Activated CD8-positive, alpha-beta memory T cell treated with anti-CD3 and anti-CD28 coated beads for 4 hours (primary cell): ENCODE measurements around the gene BCR.

Experiments
- DNase-seq, 2 donors: peaks; one replicate each; pipeline ENCODE4 v3.0.0-alpha.2; 2020; ENCODE audit warnings: low read depth in 2 of 2

The BCR gene

DNA sequence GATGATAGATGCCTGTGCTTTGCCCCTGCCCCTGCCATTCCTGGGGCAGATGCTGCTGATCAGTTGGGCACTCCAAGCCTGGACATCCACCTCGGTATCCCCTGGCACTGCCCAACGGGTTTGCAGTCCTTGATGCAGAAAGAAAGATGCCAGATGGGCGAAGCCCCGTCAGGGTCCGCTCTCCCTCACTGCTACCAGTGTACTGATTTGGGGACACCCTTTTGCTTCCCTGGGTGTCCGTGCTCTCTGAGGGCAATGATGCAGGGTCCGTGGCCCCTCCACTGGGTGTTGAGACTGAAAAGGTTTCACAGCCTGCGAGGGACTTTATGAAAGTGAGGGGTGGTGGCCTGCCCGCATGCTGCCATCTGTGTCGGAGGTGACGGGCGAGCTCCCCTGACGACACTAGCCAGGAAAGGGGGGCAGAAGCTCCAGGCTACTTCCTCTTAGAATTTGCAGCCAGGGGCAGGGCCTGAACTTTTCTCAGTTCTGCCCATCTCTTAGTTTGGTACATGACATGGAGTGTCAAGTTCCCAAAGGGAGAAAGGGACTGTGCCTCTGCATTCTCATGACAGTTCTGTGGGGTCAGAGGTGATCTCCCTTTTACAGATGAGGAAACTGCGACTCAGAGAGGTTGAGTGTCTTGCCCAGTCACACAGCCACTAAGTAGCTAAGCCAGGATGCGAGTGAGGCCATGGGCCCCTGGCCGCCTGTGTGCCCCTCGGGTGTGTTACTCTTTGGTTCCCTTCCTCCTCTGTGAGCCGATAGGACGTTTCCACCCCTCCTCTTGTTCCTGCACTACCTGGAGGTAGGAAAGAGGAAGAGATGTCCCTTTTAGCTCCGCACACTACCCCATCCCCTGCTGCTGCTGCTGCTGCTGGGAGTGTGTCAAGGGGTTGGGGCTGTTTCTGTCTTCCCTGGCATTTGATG is 96.6 kb downstream of the BCR start:
- no peak for DNase-seq

DNA sequence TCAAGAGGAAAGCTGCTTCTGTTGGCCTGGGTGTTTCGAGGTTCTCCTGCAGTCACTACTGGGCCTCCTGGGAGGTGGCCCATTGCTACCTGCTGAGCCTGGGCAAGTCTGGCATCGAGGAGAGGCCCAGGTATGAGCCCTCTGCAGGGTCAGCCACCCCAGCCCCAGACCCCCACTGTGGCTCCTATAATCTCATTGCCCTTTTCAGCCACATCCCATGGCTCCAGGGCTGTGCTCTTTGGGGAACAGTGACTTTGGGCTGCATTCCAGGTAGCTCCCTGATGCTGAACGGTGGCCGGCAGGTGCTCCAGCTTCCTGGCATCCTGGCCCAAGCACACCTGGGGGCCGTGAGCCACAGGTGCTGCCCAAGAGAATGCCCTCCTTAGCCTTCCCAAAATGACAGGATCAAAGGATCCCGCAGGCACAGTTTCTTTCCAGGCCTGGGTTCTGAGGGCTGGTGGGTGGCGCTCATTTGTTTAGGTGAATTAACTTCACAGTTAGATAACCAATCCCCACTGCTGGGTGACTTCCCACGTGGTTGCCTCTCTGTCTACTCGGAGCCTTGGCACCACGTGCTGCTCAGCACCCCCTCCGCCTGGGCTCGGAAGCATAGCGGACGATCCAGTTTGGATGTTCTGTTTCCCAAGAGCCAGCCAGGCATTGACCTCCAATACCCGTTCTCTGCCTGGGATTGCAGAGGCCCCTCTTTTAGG is 97.4 kb downstream of the BCR start:
- no peak for DNase-seq

DNA sequence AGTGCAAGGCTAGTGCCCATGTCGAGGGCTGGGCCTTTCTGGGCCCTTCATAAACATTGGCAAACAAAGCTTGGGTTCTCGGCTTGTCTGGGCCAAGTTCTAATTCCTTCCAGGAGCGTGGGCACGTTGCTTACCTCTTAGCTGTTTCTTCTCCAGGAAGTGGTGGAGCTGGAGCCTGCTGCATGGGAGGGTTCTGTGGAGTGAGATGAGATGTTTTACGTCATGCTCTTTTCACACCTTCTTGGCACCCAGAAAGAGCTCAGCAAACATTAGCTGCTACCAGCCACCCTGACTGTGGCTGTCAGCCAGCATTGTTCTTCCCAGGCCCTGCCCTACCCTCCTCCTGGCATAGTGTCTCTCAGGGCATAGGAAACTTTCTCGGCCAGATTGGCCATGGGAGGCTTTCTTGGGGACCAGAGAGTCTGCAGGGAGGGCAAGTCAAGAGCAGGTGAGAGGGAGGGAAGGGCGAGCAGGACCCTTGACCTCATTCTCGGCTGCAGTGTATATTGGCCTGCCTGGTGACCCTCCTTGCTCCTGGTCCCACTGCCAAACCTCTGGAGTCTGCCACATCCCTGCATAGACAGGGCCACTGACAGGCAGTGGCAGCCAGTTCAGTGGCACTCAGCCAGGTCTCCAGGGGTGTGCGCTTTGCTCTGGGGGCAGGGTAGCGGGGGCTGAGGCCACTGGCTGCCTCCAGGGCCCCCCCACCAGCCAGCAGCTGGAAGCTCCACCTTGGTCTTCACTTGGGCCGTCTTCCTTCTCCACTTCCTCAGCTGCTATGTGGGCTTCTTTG is 98.8 kb downstream of the BCR start:
- DNase-seq = peak in 1 of 2 donors; percentile 6

DNA sequence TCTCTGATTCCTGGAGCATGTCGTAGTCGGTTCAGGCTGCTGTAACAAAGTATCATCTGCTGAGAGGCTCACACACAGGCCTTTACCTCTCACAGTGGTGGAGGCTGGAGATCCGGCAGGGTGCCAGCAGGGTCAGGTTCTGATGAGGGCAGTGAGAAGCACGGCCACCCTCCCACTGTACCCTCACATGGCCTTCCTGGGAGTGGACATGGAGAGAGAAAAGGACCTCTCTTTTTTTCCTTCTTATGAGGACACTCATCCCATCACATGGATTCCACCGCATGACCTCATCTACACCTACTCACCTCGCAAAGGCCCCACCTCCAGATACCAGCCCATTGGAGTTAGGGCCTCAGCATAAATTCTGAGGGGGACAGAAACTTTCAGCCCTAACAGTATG is 99.5 kb downstream of the BCR start:
- DNase-seq = no peak

DNA sequence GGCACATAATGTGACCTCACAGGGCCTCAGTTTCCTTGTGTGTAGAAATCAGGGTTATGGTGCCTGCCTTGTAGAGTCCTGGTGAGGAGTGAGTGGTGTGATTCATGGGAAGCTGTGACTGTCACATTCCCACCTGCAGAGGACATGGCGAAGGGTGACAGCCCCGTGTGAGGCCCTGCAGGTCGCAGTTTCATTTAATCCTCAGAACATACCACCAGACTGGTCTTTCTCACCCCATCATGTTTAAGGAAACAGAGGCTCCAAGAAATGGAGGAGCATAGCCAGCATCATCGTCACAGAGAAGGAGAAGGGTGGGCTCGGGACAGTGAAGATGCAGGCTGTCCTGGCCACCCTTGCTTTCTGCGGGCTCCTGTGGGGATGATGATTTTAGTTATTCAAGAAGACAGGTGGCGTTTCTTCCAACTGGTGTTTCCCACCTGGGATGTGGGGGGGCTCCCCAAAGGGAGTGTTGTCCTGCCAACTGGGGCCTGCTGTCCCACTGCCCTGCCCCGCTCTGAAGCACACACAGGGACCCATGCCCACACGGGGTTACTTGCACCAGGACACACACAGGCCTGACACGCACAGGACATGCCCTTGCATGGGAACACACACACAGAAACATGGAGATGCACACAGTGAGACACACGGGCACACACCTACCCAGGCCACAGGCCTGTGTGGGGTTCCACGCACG is 100.2 kb downstream of the BCR start:
- no peak for DNase-seq

DNA sequence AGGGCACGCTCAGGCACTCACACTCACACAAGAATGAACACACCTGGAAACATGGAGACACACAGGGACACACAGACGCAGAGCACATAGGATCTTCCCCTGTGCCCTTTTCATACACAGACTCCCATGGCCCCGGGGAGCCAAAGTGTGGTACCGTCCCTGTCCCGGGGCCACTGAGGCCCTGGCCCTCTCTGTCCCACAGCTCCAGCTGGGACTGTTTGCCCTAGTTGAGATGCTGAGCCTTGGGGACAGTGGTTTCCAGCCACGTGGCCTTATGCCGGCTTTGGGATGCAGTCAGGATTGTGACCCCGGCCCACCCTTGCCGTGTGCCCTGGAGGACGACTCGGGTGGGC is 100.7 kb downstream of the BCR start:
- DNase-seq = no peak

DNA sequence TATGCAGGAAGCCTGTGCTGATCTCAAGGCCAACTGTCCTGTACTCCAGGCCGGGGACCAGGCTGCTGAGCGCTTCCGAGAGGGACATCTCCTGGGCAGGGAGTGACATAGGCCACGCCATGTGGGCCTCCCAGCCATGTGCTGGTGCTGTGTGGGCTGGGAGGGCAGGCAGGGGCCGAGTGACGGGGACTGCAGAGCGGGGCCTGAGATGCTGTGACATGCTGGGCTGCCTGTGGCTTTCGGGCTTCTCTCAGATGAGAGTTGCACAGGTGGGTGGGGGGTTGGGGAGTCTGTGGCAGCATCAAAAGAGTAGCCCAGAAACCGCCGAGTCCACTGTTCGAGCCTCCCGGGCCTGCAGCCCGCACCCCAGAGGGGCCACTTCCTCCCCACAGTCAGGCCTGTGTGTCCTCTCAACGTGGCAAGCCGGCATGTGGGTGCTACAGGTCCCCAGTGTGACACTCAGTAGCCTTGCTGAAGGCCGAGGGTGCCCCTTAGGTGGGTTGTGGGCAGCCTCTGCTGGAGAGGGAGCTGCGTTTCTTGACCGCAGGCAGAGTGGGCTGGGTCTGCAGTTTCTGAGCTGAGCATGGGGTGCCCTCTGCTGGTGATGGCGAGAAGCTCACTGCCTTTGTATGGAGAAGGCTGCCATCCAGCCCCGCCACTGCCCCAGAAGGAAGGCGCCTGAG is 101.2 kb downstream of the BCR start:
- peak; percentile 62 to 63 for DNase-seq

DNA sequence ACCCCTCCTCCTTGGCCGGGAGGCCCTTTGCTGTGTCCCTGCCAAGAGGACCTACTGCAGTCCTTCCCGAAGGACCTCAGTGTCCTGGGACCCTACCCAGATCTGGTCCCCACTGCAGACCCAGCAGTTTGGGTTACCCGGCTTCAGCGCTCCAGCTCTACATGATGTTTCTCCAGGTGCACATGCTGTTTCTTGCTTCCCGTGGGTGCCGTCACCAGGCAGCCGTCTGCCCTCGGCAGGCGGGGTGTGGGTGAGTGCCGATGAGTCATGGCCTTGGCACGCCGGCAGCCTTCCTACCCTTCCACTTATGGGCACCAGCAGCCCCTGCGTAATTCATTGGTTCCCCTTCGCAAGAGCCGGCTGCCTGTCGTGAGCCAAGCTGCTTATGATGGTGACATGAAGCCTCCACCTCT is 101.8 kb downstream of the BCR start:
- DNase-seq = no peak

DNA sequence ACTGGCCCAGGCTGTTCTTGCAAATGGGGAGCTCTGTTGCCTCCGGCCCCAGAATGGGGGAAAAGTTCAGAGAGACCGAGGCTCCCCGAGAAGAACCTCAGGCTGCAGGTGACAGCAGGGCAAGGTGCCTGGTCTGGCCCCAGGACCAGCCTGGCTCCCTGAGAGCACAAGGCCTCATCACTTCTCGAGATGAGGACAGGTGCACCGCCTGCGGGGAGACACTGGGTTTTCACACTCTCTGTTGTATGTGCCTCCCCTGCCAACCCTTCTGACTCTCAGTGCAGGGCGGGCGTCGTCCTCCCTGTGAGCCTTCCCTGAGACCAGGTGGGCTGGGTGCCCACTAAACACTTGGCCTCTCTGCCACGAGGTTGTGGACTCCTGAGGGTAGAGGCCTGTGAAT is 102.2 kb downstream of the BCR start:
- no peak for DNase-seq

DNA sequence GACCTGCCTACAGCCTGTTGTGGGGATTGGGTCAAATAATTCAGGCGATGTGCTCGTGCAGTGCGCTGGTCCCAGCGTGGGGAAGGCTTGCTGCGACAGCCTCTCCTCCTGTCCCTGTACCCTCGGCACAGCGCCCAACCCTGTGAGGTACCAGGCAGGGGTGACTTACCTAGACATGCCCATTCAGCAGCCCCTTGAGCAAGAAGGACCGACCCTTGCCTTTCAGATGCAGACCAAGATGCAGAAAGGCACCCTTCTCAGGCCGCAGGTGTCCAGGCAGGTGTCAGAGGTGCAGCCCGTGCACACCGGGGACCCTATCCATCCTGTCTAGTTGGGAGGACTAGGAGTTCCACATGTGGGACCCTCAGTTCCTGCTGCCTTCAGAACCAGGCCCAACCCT is 102.7 kb downstream of the BCR start:
- no peak for DNase-seq

DNA sequence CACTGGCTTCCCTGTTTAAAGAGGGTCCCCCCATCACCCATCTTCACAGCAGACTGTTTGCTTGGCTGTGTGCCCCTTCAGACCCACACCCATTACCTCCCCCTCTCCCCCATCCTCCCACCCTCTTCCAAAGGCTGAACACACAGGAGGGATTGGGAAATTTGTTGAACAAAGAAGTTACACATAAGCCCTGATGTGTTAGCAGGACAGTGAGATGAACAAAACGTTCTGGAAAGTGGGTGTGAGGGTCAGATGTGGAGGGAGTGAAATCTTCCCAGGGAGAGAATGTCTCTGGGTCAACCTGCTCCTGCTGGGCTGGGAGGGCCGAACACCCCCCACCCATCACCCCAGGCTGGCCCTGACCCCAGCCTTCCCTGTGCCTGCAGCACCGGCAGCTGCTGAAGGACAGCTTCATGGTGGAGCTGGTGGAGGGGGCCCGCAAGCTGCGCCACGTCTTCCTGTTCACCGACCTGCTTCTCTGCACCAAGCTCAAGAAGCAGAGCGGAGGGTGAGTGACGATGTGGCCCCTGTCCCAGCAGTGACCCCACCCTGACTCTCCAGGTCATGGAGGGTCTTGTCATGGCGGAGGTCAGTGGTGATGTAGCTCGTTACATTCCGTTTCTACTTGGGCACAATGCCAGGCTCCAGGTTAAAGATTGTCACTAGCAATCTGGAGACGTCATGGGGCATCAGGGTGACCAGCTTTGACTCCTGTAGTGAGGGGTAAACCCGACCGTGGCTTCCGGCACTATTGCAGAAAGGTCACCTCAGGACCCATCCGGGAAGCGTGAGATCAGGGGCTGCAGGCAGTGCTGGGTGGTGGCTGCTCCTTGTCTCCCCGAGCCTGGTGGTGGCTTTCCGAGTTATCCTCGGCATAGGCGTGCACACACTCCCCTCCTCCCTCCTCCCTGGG is 103.5 kb downstream of the BCR start:
- DNase-seq = no peak

DNA sequence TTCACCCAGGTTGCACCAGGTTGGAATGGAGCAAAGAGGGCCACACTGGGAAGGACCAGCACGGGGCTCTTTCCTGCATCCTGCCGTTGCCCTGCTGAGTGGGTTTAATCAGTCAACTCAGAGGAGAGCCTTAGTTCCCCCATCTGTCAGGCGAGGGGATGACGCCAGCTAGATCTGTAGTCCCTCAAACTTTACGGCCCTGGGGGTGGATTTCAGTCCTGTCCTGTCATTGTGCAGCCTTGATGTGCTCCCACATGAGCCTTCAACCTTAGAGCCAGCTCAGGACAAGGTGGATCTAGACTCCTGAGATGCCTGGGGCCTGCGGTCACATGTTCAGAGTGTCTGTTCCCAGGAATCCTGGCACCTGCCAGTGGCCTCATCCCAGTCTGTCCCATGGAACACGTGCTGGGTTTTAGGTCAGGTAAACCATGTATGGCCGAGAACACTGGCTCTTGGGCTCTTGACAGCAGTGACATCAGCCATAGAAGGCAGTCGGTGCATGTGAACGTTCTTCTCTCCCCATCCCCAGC is 104.3 kb downstream of the BCR start:
- no peak for DNase-seq

DNA sequence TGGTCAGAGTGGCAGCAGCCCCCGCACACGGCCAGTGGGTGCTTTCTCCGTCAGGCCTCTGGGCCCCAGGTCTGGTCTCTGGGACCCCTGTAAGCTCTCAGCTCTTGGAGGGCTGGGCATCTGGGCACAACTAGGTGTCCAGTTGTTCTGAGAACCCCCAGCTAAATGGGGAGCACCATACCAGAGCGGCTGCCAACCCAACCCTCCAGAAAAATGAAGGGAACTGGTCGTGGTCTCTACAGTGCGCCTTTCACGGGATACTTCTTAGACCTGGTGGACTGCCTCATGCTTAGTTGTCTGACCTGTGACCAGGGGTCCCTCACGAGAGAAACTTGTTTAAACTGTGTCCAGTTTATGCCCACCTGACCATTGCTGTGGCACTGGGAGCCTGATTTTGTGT is 104.9 kb downstream of the BCR start:
- no peak for DNase-seq

DNA sequence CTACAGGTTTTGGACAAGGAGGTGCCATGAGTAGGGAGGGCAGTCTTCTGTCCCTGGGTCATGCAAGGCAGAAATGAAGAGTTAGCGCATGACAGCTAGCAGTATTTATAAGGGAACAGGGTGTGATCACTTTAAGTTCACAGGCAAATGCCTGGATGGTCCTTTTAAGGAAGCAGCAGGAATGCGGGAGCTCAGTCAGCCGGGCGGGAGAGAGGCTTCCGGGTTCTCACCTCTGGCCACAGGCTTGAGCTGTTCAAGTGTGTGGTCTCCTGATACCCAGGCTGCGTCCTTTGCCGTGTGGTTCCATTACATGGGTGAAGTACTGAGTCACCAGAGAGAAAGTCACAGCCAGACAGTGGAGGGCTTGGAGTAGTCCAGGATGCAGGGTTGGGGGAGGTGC is 105.4 kb downstream of the BCR start:
- no peak for DNase-seq

DNA sequence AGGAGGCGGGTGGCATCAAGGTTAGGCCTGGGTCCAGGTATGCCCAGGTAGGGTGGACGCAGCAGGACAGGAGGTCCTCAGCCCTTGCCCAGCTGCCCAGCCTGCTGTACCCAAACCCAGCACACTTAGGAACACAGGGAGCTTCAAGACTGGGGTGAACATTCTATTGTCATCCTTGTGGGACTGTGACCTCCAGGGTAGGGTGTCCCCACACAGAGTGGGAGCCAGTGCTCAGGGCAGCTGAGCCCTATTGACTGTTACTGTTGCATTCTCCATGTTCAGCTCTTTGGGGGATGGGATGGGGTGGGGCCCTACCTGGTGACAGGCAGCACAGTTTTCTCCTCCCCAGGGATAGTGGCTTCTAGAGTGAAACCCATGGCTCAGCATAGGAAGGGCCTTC is 106.0 kb downstream of the BCR start:
- DNase-seq = no peak

DNA sequence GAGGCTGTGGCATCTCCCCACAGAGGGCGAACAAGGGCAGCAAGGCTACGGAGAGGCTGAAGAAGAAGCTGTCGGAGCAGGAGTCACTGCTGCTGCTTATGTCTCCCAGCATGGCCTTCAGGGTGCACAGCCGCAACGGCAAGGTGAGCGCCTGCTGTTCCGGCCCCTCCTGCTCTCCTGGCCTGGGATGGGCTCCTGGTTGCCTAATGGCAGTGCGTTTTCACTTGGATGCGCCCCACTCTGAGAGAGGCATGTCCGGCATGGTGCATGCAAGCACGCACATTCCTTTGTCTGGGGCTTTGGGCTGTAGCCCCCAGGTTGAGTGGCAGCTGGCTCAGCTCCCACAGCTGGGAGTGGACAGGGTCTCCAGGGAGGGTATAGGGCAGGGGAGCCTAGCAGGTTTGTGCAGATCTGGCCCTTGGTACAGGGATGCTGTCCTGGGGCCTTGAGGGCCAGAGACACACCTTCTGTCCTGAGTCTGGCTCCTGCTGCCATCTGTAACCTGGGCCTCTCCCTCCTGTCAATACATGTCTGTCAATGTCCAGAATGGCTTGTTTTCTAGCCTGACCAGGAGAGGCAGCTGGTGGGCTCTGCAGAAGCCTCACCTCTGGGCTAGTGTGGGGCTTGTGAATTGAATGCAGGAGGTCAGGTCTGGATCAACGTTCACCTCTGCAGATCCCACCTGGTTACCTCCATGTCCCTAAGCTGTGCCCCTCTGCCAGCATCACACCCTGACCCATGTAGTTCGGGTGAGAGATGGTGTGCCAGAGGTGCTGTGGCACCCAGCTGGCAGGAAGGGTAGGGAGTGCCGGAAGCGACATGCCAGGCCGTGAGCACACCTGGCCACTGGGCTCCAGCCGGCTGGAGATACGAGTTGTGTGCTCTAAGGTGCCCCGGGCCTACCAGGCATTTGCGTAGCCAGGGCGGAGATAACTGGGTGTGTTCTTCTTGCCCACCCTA is 107.1 kb downstream of the BCR start:
- DNase-seq = no peak

DNA sequence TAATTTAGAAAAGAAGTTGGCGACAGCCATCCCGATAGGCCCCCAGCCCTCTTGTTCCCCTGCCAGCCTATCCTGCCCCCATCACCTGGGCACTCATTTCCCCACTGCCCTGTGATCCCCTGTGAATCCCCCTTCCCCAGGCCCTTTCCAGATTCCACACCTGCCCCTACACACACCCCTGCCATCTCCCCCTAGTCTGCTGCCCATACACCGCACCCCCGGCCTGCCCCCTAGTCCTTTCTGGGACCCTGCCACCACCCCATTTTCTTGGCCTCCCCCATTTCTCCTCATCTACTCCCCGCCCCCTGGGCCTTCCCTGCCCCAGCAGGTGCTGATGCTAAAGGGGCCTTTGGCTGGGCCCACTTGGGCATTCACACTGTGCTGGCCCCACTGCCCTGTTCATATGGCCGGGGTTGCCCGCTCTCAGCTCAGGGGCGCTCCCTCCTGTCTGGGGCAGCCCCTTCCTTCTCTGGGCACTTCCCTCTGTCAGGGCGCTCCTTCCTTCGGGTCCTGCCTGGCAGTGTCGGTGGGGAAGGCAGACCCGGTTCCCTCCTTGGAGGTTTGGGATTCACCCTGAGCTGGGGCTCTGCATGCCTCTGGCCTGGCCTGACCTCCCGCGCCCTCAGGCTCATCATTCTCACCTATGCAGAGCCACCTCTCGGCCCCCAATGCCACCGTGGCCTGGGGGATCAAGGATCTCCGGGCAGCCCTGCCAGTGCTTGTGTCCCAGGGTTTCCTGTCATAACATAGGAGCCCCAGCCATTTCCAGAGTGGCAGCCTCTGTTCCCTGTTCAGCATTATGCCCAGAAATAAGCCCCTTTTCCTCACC is 108.2 kb downstream of the BCR start:
- DNase-seq = no peak

DNA sequence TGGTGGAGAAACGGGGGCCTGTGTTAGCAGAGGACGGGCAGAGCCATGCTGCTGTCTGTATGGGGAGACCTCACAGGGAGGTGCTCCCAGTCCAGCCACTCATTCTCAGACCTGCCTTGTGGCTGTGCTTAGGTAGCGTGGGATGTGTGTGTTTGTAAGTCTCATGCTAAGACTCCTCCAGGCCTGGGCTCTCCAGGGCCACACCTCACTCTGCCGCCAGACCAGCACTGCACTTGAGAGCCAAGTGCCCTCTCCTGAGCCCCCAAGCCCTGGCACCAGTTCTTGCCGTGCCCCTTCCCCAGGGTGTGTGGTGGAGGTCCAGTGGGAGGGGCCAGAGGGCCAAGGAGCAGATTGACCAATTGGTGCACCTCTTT is 108.8 kb downstream of the BCR start:
- DNase-seq = no peak
